ENCODE results near the gene ZNF799.
"Not testable (repeated sequence)": the region's sequence is repeated elsewhere in the genome, so short reads cannot be mapped to it uniquely, and the experiment has no call there.

Gene ZNF799

GRCh38 chr19:12362236-12362635, 38.8 kb downstream of the ZNF799 start:
- not testable (repeated sequence) for DNase-seq (ENCODE audit: low spot score)

GRCh38 chr19:12353375-12353774, 47.7 kb downstream of the ZNF799 start:
- no peak for DNase-seq (ENCODE audit: low spot score)

DNA sequence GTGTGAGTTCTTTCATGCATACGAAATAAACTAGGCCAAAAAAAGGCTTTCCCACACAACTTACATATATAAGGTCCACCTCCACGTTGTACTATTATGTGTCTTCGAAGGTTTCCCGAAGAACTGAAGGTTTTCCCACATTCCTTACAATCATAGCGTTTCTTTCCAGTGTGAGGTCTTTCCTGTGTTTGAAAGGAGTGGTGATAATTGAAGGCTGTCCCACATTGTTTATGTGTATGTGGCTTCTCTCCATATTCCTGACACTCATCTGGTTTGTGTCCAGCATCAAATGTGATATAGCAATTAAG, 50.2 kb downstream of the ZNF799 start:
- no peak for DNase-seq (ENCODE audit: low spot score)

GRCh38 chr19:12350185-12350889, 50.7 kb downstream of the ZNF799 start:
- DNase-seq (ENCODE audit: low spot score), result no peak

DNA sequence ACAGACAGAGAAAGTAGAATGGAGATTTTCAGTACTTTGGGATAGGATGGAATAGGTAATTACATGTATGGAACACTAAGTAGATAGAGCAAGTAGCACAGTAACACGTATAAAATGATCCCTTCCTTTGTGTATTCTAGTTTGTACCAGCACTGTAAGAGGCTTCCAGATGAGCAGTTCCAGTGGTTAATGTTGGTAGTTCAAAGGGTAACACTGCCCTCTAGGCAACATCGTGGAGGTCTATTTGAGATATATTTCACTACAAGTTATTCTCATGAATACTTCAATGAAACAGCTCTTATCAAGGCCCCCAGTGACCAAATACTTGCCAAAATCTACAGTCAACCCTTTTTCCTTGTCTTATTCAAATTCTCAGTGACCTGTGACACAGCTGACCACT, 54.2 kb downstream of the ZNF799 start:
- DNase-seq (ENCODE audit: low spot score), result no peak

GRCh38 chr19:12345197-12345596, 55.9 kb downstream of the ZNF799 start:
- DNase-seq (ENCODE audit: low spot score), result no peak

All from left forelimb (tissue), 1 donor.